ENCODE data around the gene DOHH. TPM values are rescaled to one million over a fixed set of nuclear protein-coding genes. Genes with fewer than 3 reads are reported as not detected.
A peak's percentile ranks its signal among the peaks of the same experiment; 100 is the strongest.

The DOHH gene
- total and polyA plus RNA-seq, 4 donors, result 1.4 to 12.0 (median 9.2) TPM

GRCh38 chr19:3444695-3445234 lies 55.7 kb downstream of the DOHH start:
- Histone ChIP-seq H3K9me3 (ENCODE audit: control insufficient read depth in 4 of 4, low read length in 3 of 4) (no peaks in the 10 kb centered on the region), H3K4me1 (ENCODE audit: control insufficient read depth in 4 of 4, insufficient read depth in 4 of 4, low read length in 3 of 4) (peaks cover 0 to 17% (median 2%) of the 10 kb centered on the region in 4 donors), H3K36me3 (ENCODE audit: control insufficient read depth in 4 of 4, insufficient read depth in 3 of 4, low read depth in 1 of 4, low read length in 3 of 4) (peaks cover 24 to 48% (median 35%) of the 10 kb centered on the region in 4 donors), H3K4me3 (ENCODE audit: low read depth in 1 of 3, low read length in 3 of 3) (no peak overlapping the region), H3K27me3 (ENCODE audit: control insufficient read depth in 4 of 4, insufficient read depth in 4 of 4, low read length in 3 of 4) (no peaks in the 10 kb centered on the region), H3K27ac (ENCODE audit: low read depth in 1 of 2, low read length in 2 of 2) (no peak overlapping the region), H3K9ac (ENCODE audit: low read depth in 1 of 2, low read length in 2 of 2) (no peak overlapping the region)
- TF ChIP-seq TAF1 (conservative IDR thresholded peaks at IDR 0.05), result no peak
- DNase-seq (ENCODE audit: low spot score), result no peak
- WGBS, result 79% methylated on average over 24 of the region's 24 CpGs

GRCh38 chr19:3443840-3444694 lies 56.4 kb downstream of the DOHH start:
- Histone ChIP-seq H3K27me3 (ENCODE audit: control insufficient read depth in 4 of 4, insufficient read depth in 4 of 4, low read length in 3 of 4) (no peaks in the 10 kb centered on the region), H3K27ac (ENCODE audit: low read depth in 1 of 2, low read length in 2 of 2) (peak overlapping the region in 1 of 2 donors; percentile 10), H3K4me1 (ENCODE audit: control insufficient read depth in 4 of 4, insufficient read depth in 4 of 4, low read length in 3 of 4) (peaks cover 0 to 17% (median 2%) of the 10 kb centered on the region in 4 donors), H3K36me3 (ENCODE audit: control insufficient read depth in 4 of 4, insufficient read depth in 3 of 4, low read depth in 1 of 4, low read length in 3 of 4) (peaks cover 22 to 45% (median 34%) of the 10 kb centered on the region in 4 donors), H3K4me3 (ENCODE audit: low read depth in 1 of 3, low read length in 3 of 3) (no peak overlapping the region), H3K9me3 (ENCODE audit: control insufficient read depth in 4 of 4, low read length in 3 of 4) (no peaks in the 10 kb centered on the region), H3K9ac (ENCODE audit: low read depth in 1 of 2, low read length in 2 of 2) (no peak overlapping the region)
- TF ChIP-seq HNF4A (conservative IDR thresholded peaks at IDR 0.05), result no peak
- no peak for TF ChIP-seq MAX (IDR thresholded peaks at IDR 0.05)
- peak in 1 of 2 donors; percentile 37 for TF ChIP-seq RAD21 (IDR thresholded peaks at IDR 0.05)
- TF ChIP-seq SP1 (IDR thresholded peaks at IDR 0.05), result peak; percentile 23
- no peak for TF ChIP-seq RXRA (IDR thresholded peaks at IDR 0.05)
- no peak for TF ChIP-seq ATF3 (IDR thresholded peaks at IDR 0.05)
- TF ChIP-seq GABPA (IDR thresholded peaks at IDR 0.05 in 1 of 2, conservative IDR thresholded peaks at IDR 0.05 in 1 of 2), result no peak
- no peak for TF ChIP-seq REST (IDR thresholded peaks at IDR 0.05)
- no peak for TF ChIP-seq EGR1 (IDR thresholded peaks at IDR 0.05; ENCODE audit: low read depth in 2 of 2)
- no peak for TF ChIP-seq CTCF (IDR thresholded peaks at IDR 0.05; ENCODE audit: low read depth, low read length, missing input control)
- no peak for TF ChIP-seq TAF1 (conservative IDR thresholded peaks at IDR 0.05)
- TF ChIP-seq ZBTB33 (IDR thresholded peaks at IDR 0.05), result no peak
- 62% methylated on average over 33 of the region's 33 CpGs for WGBS
- DNase-seq (ENCODE audit: low spot score), result no peak

All from liver (tissue), 9 donors.